GDM1 (cell line): ENCODE data around the gene LINGO3.

ENCODE experiments used
- DNase-seq: peaks from one replicate; lab custom pipeline; 2025; lab: John Stamatoyannopoulos, UW

LINGO3 gene

GRCh38 chr19:2261438-2262172 is 46.3 kb downstream of the LINGO3 start:
- DNase-seq = peak; percentile 15

DNA sequence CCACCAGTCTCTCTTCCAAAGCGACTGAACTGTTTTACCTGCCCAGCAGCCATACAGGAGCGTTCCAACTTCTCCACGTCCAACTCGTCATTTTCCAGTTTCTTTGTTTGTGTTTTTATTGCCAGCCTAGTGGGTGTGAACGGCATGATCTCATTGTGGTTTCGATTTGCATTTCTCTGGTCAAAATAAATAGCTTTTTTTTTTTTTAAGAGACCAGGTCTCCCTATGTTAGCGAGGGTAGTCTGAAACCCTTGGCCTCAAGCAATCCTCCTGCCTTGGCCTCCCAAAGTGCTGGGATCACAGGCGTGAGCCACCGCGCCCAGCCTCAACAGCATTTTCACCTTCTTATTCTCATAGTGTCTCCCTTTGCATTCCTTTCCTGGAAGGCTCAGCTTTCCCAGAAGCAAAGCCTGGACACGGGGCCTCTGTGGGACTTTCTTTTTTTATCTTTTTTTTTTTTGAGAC is 47.6 kb downstream of the LINGO3 start:
- no peak for DNase-seq

DNA sequence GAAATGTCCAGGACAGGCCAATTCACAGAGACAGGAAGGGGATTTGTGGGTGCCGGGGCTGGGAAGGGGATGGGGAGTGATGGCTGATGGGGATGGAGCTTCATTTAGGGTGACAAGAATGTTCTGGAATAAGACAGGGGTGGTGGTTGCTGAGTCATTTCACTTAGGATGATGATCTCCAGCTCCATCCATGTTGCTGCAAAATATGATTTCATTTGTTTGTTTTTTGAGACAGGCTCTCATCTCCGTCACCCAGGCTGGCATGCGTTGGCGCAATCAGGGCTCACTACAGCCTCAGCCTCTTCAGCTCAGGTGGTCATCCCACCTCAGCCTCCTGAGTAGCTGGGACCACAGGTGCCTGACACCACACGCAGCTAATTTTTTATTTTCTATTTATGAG is 48.6 kb downstream of the LINGO3 start:
- DNase-seq = no peak
